HS-5 (cell line): ENCODE results near the gene HTR2A.
"Not testable (repeated sequence)": the region's sequence is repeated elsewhere in the genome, so short reads cannot be mapped to it uniquely, and the experiment has no call there.

Experiments
- DNase-seq: peaks from one replicate; pipeline ENCODE4 v3.0.0-alpha.2; 2012; ENCODE audit warnings: low read depth

Gene HTR2A

GRCh38 chr13:46804921-46805320 is 91.9 kb downstream of the HTR2A start:
- DNase-seq = not testable (repeated sequence)

GRCh38 chr13:46804391-46804815 is 92.5 kb downstream of the HTR2A start:
- peak; percentile 88 for DNase-seq

GRCh38 chr13:46803586-46803985 is 93.3 kb downstream of the HTR2A start:
- DNase-seq = no peak

GRCh38 chr13:46801858-46802257 is 95.0 kb downstream of the HTR2A start:
- DNase-seq = no peak

GRCh38 chr13:46799139-46799538 is 97.7 kb downstream of the HTR2A start:
- no peak for DNase-seq

- no peak for DNase-seq
Observed at GRCh38 chr13:46797501-46798237, 99.2 kb downstream of the HTR2A start.

GRCh38 chr13:46796515-46797474 is 100.1 kb downstream of the HTR2A start, which contains the start of gene ESD:
Gene ESD, minus strand, starts transcription at chr13:46797161. Its CDS starts 5,748 bp downstream, at chr13:46791413.
- peak; percentile 37 for DNase-seq

GRCh38 chr13:46796129-46796514 is 100.7 kb downstream of the HTR2A start:
- no peak for DNase-seq

- no peak for DNase-seq
Observed at GRCh38 chr13:46795321-46795720, 101.5 kb downstream of the HTR2A start.

GRCh38 chr13:46783504-46783903 is 113.3 kb downstream of the HTR2A start:
- DNase-seq = no peak

- DNase-seq = no peak
Observed at GRCh38 chr13:46782691-46783090, 114.2 kb downstream of the HTR2A start.

GRCh38 chr13:46782066-46782465 is 114.8 kb downstream of the HTR2A start:
- DNase-seq = no peak
